Common myeloid progenitor, CD34-positive (primary cell): ENCODE measurements around the gene TEX101.
"Not testable (repeated sequence)": the region's sequence is repeated elsewhere in the genome, so short reads cannot be mapped to it uniquely, and the experiment has no call there.

ENCODE experiments used
- CTCF ChIA-PET: fragments of 350-600 bp; sonication (Branson Sonifier 250); formaldehyde crosslinking; loops from one replicate; lab custom pipeline; 2021; ENCODE audit warnings: antibody characterized with exemption; lab: Charles Lee
- POLR2A ChIA-PET: fragments of 350-600 bp; sonication (Branson Sonifier 250); formaldehyde crosslinking; loops from one replicate; lab custom pipeline; 2021; ENCODE audit warnings: antibody characterized with exemption; lab: Charles Lee
- DNase-seq, 3 donors: peaks; one replicate each; pipeline versions ENCODE4 v3.0.0 to v3.0.0-alpha.2; 2013
- H3K27ac ChIP-seq, 2 experiments: 1 replicate in 1 of 2; 2 replicates in 1 of 2; pipeline ENCODE4 v1.7.0; 2013; ENCODE audit warnings: inconsistent platforms in 2 of 2, low read length in 2 of 2, mild to moderate bottlenecking in 2 of 2, low read depth in 1 of 2, moderate library complexity in 1 of 2; ENCODE audit not compliant: severe bottlenecking in 2 of 2, insufficient read depth in 1 of 2, poor library complexity in 1 of 2
- H3K27me3 ChIP-seq, 5 experiments: replicated peaks in 2 of 5; 1 replicate in 3 of 5; 2 replicates in 2 of 5; pipeline versions ENCODE4 v1.6.1 to v1.7.0; 2013; ENCODE audit warnings: low read length in 4 of 5, mild to moderate bottlenecking in 2 of 5, moderate library complexity in 2 of 5, inconsistent platforms in 1 of 5; ENCODE audit not compliant: insufficient read depth in 5 of 5, control insufficient read depth in 4 of 5
- H3K36me3 ChIP-seq, 4 experiments: 1 replicate in 2 of 4; 2 replicates in 2 of 4; pipeline versions ENCODE4 v1.6.1 to v1.7.0; 2013; ENCODE audit warnings: low read length in 3 of 4, control low read depth in 1 of 4, mild to moderate bottlenecking in 1 of 4; ENCODE audit not compliant: control insufficient read depth in 4 of 4, insufficient read depth in 4 of 4
- H3K4me1 ChIP-seq, 4 experiments: 1 replicate in 3 of 4; 2 replicates in 1 of 4; pipeline versions ENCODE4 v1.6.1 to v1.7.1; 2013; ENCODE audit warnings: low read length in 3 of 4, mild to moderate bottlenecking in 3 of 4, control low read depth in 1 of 4, inconsistent platforms in 1 of 4, moderate library complexity in 1 of 4; ENCODE audit not compliant: control insufficient read depth in 4 of 4, insufficient read depth in 4 of 4; ENCODE audit errors: control extremely low read depth in 1 of 4
- H3K4me3 ChIP-seq, 7 experiments: 1 replicate in 4 of 7; 2 replicates in 3 of 7; pipeline versions ENCODE4 v1.5.1 to v1.7.0; 2013; ENCODE audit warnings: mild to moderate bottlenecking in 7 of 7, low read length in 6 of 7, moderate library complexity in 6 of 7, inconsistent platforms in 2 of 7, low read depth in 2 of 7, control low read depth in 1 of 7; ENCODE audit not compliant: insufficient read depth in 4 of 7, control insufficient read depth in 1 of 7; ENCODE audit errors: extremely low read depth in 1 of 7
- H3K9me3 ChIP-seq, 5 experiments: 1 replicate in 4 of 5; 2 replicates in 1 of 5; pipeline versions ENCODE4 v1.6.1 to v1.7.1; 2013; ENCODE audit warnings: low read length in 4 of 5, mild to moderate bottlenecking in 2 of 5, inconsistent platforms in 1 of 5, low read depth in 1 of 5, moderate library complexity in 1 of 5; ENCODE audit not compliant: control insufficient read depth in 4 of 5, insufficient read depth in 2 of 5; ENCODE audit errors: control extremely low read depth in 1 of 5
- WGBS: methylation state at CpG from one replicate; pipeline ENCODE4 v1.1.5; 2013; ENCODE audit not compliant: insufficient coverage; 5-methylcytosine and 5-hydroxymethylcytosine counted together

TEX101 gene

DNA sequence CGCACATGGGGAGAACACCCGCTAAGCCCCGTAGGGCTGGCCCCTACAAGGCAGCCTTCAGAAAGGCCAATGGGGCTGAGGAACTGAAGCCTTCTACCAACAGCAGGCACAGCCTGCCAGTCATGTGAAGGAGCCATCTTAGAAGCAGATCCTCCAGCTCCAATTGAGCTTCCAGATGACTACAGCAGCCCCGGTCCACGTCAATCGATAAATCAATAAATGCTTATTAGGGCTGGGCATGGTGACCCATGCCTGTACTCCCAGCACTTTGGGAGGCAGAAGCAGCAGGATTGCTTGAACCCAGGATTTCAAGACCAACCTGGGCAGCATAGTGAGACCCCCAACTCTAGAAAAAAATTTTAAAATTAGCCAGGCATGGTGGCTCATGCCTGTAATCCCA is 23.0 kb downstream of the TEX101 start:
- CTCF ChIA-PET: interaction anchor here (3.4 to 16.0 kb wide), 2 partner anchors 10 to 83 kb away, joined by 25 to 304 read pairs; no protein-coding TSS in a partner anchor
- WGBS: 96% methylated on average over 6 of the region's 6 CpGs
- H3K36me3 ChIP-seq: no peaks in the 10 kb centered on the region
- DNase-seq: no peak
- no peaks in the 10 kb centered on the region for H3K9me3 ChIP-seq
- POLR2A ChIA-PET: interaction anchor here (0.6 kb wide), 1 partner anchor 154 kb away, joined by 3 read pairs; no protein-coding TSS in a partner anchor
- no peaks in the 10 kb centered on the region for H3K27me3 ChIP-seq
- H3K4me1 ChIP-seq: peaks cover 8 to 12% (median 10%) of the 10 kb centered on the region in 4 experiments
- no peak overlapping the region for H3K4me3 ChIP-seq
- no peak overlapping the region for H3K27ac ChIP-seq

DNA sequence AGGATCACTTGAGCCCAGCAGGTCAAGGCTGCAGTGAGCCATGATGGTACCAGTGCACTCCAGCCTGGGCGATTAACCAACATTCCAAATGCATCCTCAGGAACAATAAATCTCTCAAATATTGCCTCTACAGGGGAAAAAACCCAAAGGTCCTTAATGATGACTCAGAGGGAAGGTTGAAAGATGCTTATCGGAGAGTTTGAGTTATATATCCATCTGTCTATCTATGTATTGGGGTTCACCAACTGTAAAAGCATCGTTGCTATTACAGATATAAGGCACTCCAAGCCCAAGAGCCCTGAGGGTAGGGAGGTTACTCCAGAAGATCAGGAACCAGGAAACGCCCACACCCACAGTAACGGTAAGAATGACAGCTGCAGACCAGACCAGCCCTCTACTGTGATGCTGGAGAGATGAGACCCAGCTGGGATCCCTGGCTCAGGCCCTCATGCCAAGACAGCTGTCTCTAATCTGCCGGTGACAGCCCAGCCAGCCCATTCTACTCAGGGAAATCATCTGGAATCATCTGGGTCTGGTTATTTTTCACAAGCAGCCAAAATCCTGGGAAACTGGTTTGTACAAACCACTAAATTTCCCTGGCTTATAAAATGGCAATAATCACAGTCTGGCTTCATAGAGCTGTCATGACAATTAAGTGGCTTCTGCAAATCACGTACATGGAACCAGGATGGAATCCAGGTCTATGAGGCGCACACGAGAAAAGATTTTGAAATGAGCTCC is 23.8 kb downstream of the TEX101 start:
- H3K4me3 ChIP-seq: peak overlapping the region in 2 of 7 experiments; percentile 9 to 23
- WGBS: 75% methylated on average over 6 of the region's 9 CpGs

DNA sequence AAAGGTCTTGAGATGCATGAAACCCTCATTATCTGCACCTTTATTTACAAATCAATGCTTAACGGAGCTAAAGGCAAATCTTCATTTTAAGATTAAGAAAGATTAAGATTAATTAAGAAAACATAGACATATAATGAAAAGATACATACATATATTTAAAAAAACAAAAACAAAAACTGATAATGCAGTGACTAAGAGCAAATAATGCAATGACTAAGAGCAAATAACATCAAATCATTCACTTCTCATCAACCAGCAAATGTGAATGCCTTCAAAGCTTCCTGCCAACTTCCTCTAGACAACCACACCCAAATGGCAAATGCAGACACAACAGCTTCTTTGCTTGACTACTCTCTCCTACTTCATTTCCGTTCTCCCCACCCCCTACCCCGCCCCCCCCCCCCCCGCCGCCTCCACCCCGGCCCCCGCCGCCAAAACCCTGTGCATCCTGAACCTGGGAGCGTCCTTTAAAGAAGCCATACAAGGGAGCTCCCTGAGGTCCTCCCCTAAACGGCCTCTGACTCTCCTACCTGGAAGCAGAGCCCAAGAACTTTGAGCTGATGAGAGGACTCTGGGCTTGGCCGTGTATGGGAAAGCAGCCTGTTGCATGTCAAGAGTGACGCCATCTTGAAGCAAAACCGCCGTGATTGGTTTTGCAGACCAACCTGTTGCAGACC is 24.5 kb downstream of the TEX101 start:
- Histone ChIP-seq H3K9me3 (no peaks in the 10 kb centered on the region), H3K36me3 (no peaks in the 10 kb centered on the region), H3K27me3 (no peaks in the 10 kb centered on the region), H3K4me3 (peak overlapping the region in 1 of 7 experiments; percentile 23), H3K27ac (no peak overlapping the region), H3K4me1 (peaks cover 8 to 12% (median 10%) of the 10 kb centered on the region in 4 experiments)
- WGBS: 73% methylated on average over 6 of the region's 14 CpGs
- ChIA-PET CTCF (interaction anchor here (0.6 to 16.0 kb wide), 7 partner anchors 9 to 177 kb away, joined by 3 to 304 read pairs (median 4); partner anchors contain the start of gene LYPD3), POLR2A (interaction anchor here (0.7 to 1.2 kb wide), 2 partner anchors 14 to 81 kb away, joined by 3 to 4 read pairs; no protein-coding TSS in a partner anchor)
- DNase-seq: peak; percentile 42 to 83 (median 75)

More for the DNA sequence above, 23.8 kb downstream of the TEX101 start:
- Histone ChIP-seq H3K27me3 (no peaks in the 10 kb centered on the region), H3K36me3 (no peaks in the 10 kb centered on the region), H3K27ac (no peak overlapping the region), H3K9me3 (no peaks in the 10 kb centered on the region), H3K4me1 (peaks cover 8 to 12% (median 10%) of the 10 kb centered on the region in 4 experiments)
- POLR2A ChIA-PET: interaction anchor here (0.6 to 1.2 kb wide), 3 partner anchors 13 to 153 kb away, joined by 3 to 4 read pairs (median 3); no protein-coding TSS in a partner anchor
- CTCF ChIA-PET: interaction anchor here (3.4 to 16.0 kb wide), 2 partner anchors 9 to 83 kb away, joined by 25 to 304 read pairs; no protein-coding TSS in a partner anchor
- no peak for DNase-seq

DNA sequence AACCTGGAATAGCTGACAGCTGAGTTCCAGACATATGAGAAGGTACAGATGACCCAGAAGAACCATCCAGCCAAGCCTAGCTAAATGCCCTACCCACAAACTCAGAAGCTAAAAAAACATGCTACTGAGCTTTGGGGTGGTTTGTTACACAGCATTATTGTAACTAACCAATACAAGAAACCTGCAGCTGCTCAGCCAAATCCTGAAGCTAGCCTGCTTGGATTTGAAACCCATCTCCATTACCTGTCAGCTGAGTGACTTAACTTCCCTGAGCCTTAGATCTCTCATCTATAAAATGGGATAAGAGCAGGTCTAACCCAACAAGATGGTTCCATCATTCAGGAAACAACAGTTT is 25.0 kb downstream of the TEX101 start:
- Histone ChIP-seq H3K36me3 (no peaks in the 10 kb centered on the region), H3K9me3 (no peaks in the 10 kb centered on the region), H3K27me3 (no peaks in the 10 kb centered on the region), H3K4me1 (peaks cover 8 to 12% (median 10%) of the 10 kb centered on the region in 4 experiments), H3K27ac (no peak overlapping the region), H3K4me3 (no peak overlapping the region)
- POLR2A ChIA-PET: interaction anchor here (1.2 kb wide), 1 partner anchor 81 kb away, joined by 3 read pairs; no protein-coding TSS in a partner anchor
- CTCF ChIA-PET: interaction anchor here (0.6 to 16.0 kb wide), 7 partner anchors 8 to 178 kb away, joined by 3 to 304 read pairs (median 4); partner anchors contain the start of gene LYPD3
- DNase-seq: no peak

DNA sequence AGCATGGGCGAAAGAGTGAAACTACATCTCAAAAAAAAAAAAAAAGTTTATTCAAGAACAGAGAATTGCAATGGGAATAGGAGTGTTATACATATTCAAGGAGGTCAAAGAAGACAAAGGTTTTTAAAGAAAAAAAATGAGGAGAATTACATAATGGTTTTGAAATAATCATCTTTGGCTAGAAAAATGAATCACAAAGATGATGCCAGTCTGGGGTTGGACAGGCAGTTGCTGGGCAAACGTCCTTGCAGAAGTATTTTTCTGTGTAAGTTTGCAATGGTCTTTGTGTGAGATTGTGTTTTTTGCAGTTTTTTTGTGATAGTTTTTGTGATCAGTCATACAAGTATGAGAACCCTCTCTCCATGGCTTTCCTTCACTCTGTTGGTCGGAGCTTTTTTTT is 27.0 kb downstream of the TEX101 start:
- no peaks in the 10 kb centered on the region for H3K36me3 ChIP-seq
- H3K4me3 ChIP-seq: no peak overlapping the region
- 100% methylated on average over 1 of the region's 3 CpGs for WGBS
- CTCF ChIA-PET: interaction anchor here (16.0 kb wide), 1 partner anchor 79 kb away, joined by 304 read pairs; no protein-coding TSS in a partner anchor
- no peaks in the 10 kb centered on the region for H3K27me3 ChIP-seq
- H3K27ac ChIP-seq: no peak overlapping the region
- DNase-seq: no peak
- POLR2A ChIA-PET: no interaction called here
- H3K4me1 ChIP-seq: peaks cover 8 to 12% (median 10%) of the 10 kb centered on the region in 4 experiments
- H3K9me3 ChIP-seq: no peaks in the 10 kb centered on the region

DNA sequence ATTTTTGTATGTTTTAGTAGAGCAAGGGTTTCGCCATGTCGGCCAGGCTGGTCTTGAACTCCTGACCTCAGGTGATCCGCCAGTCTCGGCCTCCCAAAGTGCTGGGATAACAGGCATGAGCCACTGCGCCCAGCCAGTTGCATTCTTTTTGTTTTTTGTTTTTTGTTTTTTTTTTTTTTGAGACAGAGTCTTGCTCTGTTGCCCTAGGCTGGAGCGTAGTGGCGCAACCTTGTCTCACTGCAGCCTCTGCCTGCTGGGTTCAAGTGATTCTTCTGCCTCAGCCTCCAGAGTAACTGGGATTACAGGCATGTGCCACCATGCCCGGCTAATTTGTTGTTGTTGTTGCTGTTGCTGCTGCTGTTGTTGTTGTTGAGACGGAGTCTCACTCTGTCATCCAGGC is 29.4 kb downstream of the TEX101 start:
- 90% methylated on average over 5 of the region's 9 CpGs for WGBS

More for the DNA sequence above, 29.4 kb downstream of the TEX101 start:
- H3K9me3 ChIP-seq, H3K36me3 ChIP-seq, POLR2A ChIA-PET, H3K4me1 ChIP-seq, H3K27ac ChIP-seq, H3K27me3 ChIP-seq, H3K4me3 ChIP-seq, DNase-seq: not testable (repeated sequence)
- CTCF ChIA-PET: interaction anchor here (1.0 to 16.0 kb wide), 2 partner anchors 12 to 77 kb away, joined by 3 to 304 read pairs; no protein-coding TSS in a partner anchor
